CD4-positive, alpha-beta T cell treated with Interleukin-15 for 1 hour (primary cell): ENCODE data around the gene TSPAN3.

ENCODE experiments used
- DNase-seq: peaks from one replicate; pipeline ENCODE4 v3.0.0-alpha.2; 2020

Gene TSPAN3

DNA sequence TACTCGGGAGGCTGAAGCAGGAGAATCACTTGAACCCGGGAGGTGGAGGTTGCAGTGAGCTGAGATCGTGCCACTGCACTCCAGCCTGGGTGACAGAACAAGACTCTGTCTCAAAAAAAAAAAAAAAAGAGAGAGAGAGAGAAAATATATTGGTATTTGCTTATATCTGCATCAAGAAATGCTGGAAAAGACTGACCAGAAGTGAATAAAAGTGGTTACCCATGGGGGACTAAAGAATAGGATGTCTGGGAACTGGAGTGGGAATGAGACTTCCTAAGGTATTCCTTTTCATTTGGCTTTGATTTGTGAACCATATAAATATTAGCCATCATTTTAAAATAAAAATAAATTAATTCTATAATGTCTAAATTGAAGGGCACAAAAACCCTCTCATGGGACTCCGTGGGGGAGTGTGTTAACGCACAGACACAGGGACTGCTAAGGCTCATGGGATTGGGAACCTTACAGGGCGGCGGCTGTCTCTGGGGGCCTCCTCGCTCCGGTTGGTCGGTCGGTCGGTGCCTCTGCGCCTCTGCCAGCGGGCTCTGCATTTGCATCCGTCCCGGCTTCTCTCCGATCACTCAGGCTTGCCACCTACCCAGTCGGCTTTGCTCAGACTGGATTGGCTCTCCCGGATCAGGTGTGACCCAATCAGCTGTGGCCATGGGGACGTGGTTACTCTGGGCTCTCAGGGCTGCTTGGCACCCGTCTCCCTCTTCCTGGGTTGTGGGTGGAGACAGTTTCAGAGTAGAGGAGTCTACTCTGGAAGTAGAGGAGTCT, 12.7 kb upstream of the TSPAN3 start:
- DNase-seq, result peak; percentile 90

- DNase-seq, result no peak
Measured at GRCh38 chr15:77081971-77082370, 11.1 kb upstream of the TSPAN3 start.

DNA sequence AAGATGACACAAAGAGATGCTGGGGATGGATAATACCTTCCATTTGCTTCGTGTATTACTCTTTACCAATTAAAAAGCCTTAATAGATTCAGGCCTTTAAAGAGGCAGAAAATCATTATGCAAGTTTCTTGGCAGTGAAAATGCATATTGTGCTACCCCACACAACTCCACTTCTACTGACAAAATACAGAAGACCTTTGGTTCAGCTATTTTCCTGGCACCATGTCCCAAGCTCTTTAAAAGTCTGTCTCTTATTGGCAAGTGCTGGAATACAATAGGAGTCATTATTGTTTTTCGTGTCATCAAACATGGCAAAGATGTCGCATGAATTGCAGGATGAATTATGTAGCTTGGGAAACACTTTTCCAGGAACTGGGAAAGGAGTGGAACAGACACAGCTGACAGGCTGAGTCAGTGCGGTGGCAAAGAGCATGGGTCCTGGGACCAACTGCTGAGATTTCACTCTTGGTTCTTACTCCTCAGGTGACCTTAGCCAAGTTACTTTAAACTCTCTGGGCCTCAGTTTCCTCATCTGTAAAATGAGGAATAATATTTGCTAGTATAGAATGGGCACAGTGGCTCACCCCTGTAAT, 5.5 kb upstream of the TSPAN3 start:
- no peak for DNase-seq

- DNase-seq, result no peak
Measured at GRCh38 chr15:77075528-77075927, 4.6 kb upstream of the TSPAN3 start.

GRCh38 chr15:77074350-77074749, 3.4 kb upstream of the TSPAN3 start:
- no peak for DNase-seq

DNA sequence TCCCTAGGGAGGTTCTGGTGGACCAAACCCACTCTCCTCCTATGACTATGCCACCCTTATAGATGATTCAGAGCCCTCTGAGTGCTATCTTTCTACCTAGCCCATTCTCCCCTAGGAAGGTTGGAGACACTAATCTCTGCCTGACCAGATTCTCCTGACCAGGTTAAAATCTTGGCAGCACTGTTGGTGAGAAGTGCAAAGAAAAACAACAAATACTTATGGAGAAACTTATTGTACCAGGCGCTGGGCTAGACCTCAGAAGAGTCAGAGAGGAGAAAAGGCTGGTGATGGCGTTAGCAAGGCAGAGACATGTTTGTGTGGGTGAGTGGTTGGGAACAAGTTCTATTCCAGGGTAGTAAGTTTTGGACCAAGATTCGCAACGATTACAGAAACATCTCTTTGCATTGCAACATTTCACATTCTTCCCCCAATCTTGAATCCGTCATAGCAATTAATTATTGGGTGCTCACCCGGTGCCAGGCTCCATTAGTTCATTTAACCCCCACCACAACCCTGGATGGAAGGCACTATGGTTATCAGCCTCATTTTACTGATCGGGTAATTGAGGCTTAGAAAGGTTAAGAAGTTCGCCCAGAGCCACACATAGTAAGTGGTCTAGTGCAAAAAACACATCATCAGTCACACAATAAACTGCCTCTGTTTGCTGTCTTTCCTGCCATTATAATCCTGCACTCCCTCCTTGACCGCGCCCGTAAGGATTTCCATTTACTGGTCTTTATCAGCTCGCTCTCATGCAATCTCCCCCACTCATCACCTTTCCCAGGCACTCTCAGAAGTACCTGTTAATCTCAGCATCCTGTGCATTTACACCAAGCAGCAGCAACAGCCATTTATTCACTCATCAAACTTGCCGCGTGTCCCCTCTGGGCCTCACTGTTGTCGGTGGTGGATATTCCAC, 655 bp upstream of the TSPAN3 start:
- DNase-seq, result no peak

- DNase-seq, result no peak
Measured at GRCh38 chr15:77070180-77070494, 772 bp downstream of the TSPAN3 start.

GRCh38 chr15:77069521-77070121, 1.3 kb downstream of the TSPAN3 start:
- no peak for DNase-seq

- DNase-seq, result no peak
Measured at GRCh38 chr15:77068633-77069032, 2.3 kb downstream of the TSPAN3 start.

DNA sequence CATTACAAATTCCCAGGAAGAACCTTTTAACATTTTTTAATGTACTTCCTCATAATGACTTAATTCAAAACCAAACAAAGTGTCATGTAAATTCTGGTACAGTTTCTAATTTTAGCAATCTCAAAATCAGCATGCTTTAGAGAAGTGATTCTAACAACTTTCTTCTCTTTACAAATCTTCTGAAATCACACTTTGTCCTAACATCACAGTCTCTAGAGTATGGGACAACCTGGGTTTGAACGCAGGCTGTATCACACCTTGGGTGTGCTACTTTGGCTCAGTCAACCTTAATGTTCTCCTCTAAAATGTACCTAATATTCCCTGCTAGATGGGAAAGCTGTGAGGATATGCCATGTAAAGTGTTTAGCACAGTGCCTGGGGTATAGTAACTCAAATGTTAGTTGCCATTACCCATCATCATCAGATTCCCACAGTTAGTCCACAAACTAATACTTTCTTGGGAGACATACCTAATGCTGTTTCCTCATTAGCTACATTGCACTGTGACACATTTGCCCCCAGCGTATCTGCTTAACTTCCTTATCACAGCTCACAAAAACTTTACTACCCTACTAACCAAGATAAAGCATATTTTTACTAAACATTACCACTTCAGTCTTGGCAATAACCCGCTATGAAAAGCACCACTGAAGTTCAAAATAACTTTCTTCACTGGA, 3.1 kb downstream of the TSPAN3 start:
- DNase-seq, result no peak

DNA sequence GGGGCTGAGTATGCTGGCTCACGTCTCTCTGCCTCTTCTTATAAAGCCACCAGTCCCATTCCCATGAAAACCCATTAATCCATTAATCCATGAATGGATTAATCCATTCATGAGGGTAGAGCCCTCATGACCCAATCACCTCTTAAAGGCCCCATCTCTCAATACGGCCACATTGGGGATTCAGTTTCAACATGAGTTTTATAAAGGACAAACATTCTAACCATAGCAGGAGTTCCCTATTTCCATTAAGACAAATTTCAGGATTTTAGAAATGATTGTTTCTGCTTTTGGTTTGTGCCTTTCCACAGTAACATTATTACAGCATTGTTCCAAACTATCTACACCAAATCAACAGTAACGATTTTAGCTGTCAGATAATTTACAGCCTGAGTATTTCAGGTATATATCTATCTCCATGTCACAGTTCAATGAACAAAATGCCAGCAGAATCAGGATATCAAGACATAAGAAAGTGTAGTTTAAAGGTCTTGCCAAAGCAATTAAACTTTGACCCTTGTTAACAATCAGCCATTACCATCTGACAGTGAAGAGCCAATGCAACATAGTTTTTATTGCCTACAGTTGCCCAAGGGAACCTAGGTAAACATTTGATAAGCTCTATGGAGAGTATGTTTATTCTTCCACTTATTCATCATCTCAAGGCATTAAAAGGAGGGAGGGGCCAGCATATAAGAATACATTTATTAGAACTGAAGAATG, 3.8 kb downstream of the TSPAN3 start:
- DNase-seq, result no peak

DNA sequence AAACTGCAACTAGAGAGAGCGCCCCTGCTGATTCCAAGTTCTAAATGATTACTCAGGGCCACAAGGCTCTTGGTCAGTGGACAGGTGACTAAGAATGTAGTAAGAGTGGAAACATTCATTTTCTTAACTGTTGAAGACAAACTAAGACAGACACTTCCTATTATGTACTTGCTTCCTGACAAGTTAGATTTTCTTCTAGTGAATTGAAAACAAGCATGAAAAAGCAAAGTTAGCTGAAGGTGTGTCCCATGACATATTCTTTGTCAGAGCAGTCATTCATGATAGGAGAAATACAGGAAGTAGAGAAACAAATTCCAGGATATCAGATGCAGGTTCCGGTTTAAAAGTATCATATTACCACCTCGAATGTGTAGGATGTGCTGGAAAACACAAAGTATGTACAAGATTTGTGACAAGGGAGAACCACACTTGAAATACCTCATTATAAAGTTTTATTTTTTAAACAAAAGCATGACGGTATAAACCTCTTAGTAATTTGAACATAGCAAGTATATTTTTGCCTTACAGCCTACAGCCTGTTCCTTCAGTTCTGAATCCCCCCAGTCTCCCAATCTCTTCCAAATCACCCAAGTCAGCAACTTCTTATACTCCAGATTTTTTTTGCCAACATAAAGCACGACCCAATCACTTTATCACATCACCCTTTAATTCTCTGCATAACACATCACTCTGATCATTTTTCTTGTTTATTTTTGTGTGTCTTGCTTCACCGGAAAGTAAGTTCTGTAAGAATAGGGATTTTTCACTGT, 6.2 kb downstream of the TSPAN3 start:
- DNase-seq, result no peak

GRCh38 chr15:77064063-77064462, 6.8 kb downstream of the TSPAN3 start:
- no peak for DNase-seq

- DNase-seq, result no peak
Measured at GRCh38 chr15:77063249-77063648, 7.7 kb downstream of the TSPAN3 start.

GRCh38 chr15:77060546-77060945, 10.4 kb downstream of the TSPAN3 start:
- no peak for DNase-seq

DNA sequence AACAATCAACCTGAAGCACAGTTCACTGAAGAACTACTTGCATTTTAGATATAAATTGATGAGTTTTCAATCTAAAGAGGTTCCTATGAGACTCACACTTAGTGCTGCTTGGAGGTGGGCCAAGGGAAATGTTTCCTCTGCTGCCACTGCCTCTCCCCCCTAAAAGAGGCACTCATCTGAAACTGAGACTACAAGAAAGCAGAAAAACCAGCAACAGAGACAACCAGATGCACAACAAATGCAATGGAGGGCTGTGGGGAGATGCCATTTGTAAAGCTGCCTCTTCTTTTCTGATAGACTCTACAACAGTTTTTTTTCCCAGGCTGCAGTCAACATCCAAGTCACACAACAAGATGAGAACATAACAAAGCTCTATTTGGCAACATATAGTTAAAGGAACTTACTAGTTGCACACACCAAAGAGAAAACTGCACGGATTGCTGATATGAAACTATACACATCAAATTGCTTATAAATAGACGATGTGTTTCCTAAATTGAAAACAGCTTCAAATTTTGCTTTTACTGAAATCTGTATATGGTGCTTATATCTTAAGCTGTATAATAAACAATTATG, 11.0 kb downstream of the TSPAN3 start:
- DNase-seq, result no peak

- no peak for DNase-seq
Measured at GRCh38 chr15:77058468-77058867, 12.4 kb downstream of the TSPAN3 start.

- DNase-seq, result no peak
Measured at GRCh38 chr15:77057685-77058084, 13.2 kb downstream of the TSPAN3 start.

DNA sequence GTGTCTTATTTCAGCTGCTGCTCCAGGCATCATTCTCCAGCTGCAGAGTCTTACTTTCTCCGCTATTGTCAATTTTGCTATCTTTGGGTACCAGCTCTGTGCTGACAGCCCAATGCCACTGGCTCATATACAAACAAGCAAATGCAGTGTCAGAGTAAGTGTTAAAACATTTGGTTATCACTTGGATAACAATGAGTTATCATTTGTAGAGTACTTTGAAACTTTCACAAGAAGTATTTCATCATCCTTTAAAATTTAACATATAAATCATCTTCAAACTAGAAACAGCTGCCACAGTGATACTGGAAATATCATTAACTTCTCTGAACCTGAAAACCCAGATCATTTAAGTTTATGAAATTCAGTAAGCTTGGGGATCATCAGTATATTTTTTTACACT, 13.8 kb downstream of the TSPAN3 start:
- no peak for DNase-seq

GRCh38 chr15:77053709-77054108, 17.2 kb downstream of the TSPAN3 start:
- DNase-seq, result no peak

GRCh38 chr15:77052556-77052955, 18.4 kb downstream of the TSPAN3 start:
- DNase-seq, result no peak
